Tibial nerve (tissue), 3 donors: Measurements from ENCODE around the gene E2F2.
A peak's percentile ranks its signal among the peaks of the same experiment; 100 is the strongest.

Experiments used
- CTCF ChIP-seq, 5 experiments: fragments of 200-600 bp in 3 of 5; fragments of 450-650 bp in 2 of 5; sonication (generic) in 3 of 5; IDR thresholded peaks; one replicate each; pipeline ENCODE4 v1.5.1; 2016 to 2019; ENCODE audit warnings: antibody characterized with exemption in 5 of 5, mild to moderate bottlenecking in 3 of 5, moderate library complexity in 2 of 5
- POLR2A ChIP-seq, 2 donors: fragments of 450-650 bp; IDR thresholded peaks; one replicate each; pipeline ENCODE4 v1.6.1; 2017; ENCODE audit warnings: antibody characterized with exemption in 2 of 2, mild to moderate bottlenecking in 2 of 2, moderate library complexity in 2 of 2

DNA sequence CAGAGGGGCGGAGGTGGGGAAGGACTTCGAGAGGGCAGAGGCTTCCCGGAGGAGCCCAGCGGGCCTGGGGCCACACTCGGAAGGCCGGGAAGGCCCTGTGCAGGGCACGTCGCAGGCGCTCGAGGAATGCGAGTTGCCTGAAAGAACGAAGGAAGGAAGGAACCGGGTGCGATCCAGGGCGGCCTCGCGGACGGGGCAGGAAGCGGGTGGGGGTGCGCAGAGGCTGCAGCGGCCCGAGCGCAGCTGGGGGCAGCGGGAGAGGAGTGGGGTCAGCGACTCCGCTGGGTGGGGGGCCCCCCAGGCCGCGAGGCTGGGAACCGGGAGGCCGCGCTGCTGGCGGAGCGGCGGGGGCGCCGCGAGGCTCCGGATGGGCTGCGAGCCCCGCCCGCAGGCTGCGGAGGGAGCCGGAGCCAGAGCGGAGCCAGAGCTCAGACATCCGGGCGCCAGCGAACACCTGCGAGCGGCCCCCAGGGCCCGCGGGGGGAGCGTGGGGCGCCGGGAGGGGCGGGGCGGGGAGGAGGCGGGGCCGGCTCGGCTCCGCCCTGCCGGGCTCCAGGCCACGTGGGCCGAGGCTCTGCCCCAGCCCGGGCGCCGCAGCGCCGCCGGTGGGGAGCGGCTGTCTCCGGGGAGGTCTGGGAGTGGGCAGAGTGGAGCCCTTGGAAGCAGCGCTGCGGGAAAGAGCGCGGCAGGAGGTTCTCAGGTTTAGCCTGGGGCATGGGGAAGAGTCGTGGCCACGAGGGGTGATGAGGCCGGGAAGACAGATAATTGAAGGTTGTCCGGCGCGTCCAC, 23.6 kb upstream of the E2F2 start:
- TF ChIP-seq CTCF (IDR thresholded peaks at IDR 0.05) (peak in 4 of 5 experiments; percentile 25 to 53 (median 40)), POLR2A (IDR thresholded peaks at IDR 0.05) (peak; percentile 82 to 91)
